GM21786 (cell line): ENCODE data around the gene EXOSC2.
"Not testable (repeated sequence)": the region's sequence is repeated elsewhere in the genome, so short reads cannot be mapped to it uniquely, and the experiment has no call there.

ENCODE experiments used
- ATAC-seq: cut with Tn5 transposase; IDR thresholded peaks from one replicate; pipeline ENCODE4 v1.9.1; 2021; ENCODE audit not compliant: unreplicated experiment

EXOSC2 gene

GRCh38 chr9:130667120-130667435 is 26.5 kb upstream of the EXOSC2 start:
- ATAC-seq, result no peak

GRCh38 chr9:130668196-130668595 is 25.4 kb upstream of the EXOSC2 start:
- ATAC-seq, result no peak

- no peak for ATAC-seq
Measured at GRCh38 chr9:130668659-130669058, 24.9 kb upstream of the EXOSC2 start.

GRCh38 chr9:130669965-130670364 is 23.6 kb upstream of the EXOSC2 start:
- no peak for ATAC-seq

GRCh38 chr9:130670644-130671043 is 22.9 kb upstream of the EXOSC2 start:
- ATAC-seq, result no peak

- no peak for ATAC-seq
Measured at GRCh38 chr9:130672466-130672865, 21.1 kb upstream of the EXOSC2 start.

- ATAC-seq, result no peak
Measured at GRCh38 chr9:130672933-130673615, 20.5 kb upstream of the EXOSC2 start.

GRCh38 chr9:130675396-130675795 is 18.2 kb upstream of the EXOSC2 start:
- no peak for ATAC-seq

- no peak for ATAC-seq
Measured at GRCh38 chr9:130677252-130677651, 16.3 kb upstream of the EXOSC2 start.

- no peak for ATAC-seq
Measured at GRCh38 chr9:130680836-130681768, 12.5 kb upstream of the EXOSC2 start.

- ATAC-seq, result no peak
Measured at GRCh38 chr9:130681769-130682420, 11.7 kb upstream of the EXOSC2 start.

GRCh38 chr9:130682421-130683121 is 11.0 kb upstream of the EXOSC2 start:
- no peak for ATAC-seq

GRCh38 chr9:130685104-130685503 is 8.5 kb upstream of the EXOSC2 start:
- ATAC-seq, result no peak

- ATAC-seq, result not testable (repeated sequence)
Measured at GRCh38 chr9:130685945-130686344, 7.6 kb upstream of the EXOSC2 start.

GRCh38 chr9:130687615-130688014 is 6.0 kb upstream of the EXOSC2 start:
- ATAC-seq, result no peak

- ATAC-seq, result no peak
Measured at GRCh38 chr9:130688072-130688471, 5.5 kb upstream of the EXOSC2 start.

- ATAC-seq, result no peak
Measured at GRCh38 chr9:130689572-130689936, 4.0 kb upstream of the EXOSC2 start.

GRCh38 chr9:130689937-130690700 is 3.5 kb upstream of the EXOSC2 start:
- ATAC-seq, result no peak

GRCh38 chr9:130692321-130692720 is 1.3 kb upstream of the EXOSC2 start:
- ATAC-seq, result no peak

GRCh38 chr9:130693101-130693425 is 517 bp upstream of the EXOSC2 start:
- ATAC-seq, result no peak

- ATAC-seq, result no peak
Measured at GRCh38 chr9:130694205-130694604, 625 bp downstream of the EXOSC2 start.
